ENCODE data around the gene PPP6R3. TPM values are rescaled to one million over a fixed set of nuclear protein-coding genes. Genes with fewer than 3 reads are reported as not detected.
"Not testable (repeated sequence)": the region's sequence is repeated elsewhere in the genome, so short reads cannot be mapped to it uniquely, and the experiment has no call there.

The PPP6R3 gene
- total RNA-seq, 1 donor from 2014 or later: 121 TPM

DNA sequence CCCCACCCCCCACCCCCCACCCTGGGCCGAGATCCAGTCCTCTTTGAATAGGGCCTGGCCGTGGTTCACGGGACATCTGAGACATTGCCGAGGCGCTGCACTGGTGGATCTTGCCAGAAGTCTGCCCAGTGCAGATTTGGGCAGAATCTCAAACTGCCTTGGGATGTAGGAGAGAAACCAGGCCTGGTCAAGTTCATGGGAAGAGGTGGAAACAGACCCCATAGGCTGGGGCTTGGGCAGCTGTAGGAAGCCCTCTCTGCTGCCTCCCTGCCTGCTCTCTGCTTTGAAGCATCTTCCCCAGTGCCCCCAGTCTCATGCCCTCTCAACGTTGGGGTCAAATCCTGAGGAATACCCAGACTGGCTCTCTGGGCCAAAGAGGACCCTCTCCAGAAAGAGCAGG is 16.0 kb upstream of the PPP6R3 start:
- DNase-seq (ENCODE audit: extremely low spot score in 2 of 2): no peak
- intact Hi-C loops (cut with DNase I): no loop called here
- peaks cover 0 to 6% of the 10 kb centered on the region in 2 donors for H3K36me3 ChIP-seq
- TF ChIP-seq POLR2A (IDR thresholded peaks at IDR 0.05) (no peak), POLR2AphosphoS5 (IDR thresholded peaks at IDR 0.05; ENCODE audit: insufficient read depth in 1 of 2, low read depth in 1 of 2) (no peak)
- TF ChIP-seq, protein P1, sequence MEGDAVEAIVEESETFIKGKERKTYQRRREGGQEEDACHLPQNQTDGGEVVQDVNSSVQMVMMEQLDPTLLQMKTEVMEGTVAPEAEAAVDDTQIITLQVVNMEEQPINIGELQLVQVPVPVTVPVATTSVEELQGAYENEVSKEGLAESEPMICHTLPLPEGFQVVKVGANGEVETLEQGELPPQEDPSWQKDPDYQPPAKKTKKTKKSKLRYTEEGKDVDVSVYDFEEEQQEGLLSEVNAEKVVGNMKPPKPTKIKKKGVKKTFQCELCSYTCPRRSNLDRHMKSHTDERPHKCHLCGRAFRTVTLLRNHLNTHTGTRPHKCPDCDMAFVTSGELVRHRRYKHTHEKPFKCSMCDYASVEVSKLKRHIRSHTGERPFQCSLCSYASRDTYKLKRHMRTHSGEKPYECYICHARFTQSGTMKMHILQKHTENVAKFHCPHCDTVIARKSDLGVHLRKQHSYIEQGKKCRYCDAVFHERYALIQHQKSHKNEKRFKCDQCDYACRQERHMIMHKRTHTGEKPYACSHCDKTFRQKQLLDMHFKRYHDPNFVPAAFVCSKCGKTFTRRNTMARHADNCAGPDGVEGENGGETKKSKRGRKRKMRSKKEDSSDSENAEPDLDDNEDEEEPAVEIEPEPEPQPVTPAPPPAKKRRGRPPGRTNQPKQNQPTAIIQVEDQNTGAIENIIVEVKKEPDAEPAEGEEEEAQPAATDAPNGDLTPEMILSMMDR (IDR thresholded peaks at IDR 0.05): no peak
- no peak overlapping the region for H3K4me3 ChIP-seq
- no peaks in the 10 kb centered on the region for H3K9me3 ChIP-seq
- H3K4me1 ChIP-seq: no peaks in the 10 kb centered on the region
- no peak overlapping the region for H3K27ac ChIP-seq
- no peaks in the 10 kb centered on the region for H3K27me3 ChIP-seq

DNA sequence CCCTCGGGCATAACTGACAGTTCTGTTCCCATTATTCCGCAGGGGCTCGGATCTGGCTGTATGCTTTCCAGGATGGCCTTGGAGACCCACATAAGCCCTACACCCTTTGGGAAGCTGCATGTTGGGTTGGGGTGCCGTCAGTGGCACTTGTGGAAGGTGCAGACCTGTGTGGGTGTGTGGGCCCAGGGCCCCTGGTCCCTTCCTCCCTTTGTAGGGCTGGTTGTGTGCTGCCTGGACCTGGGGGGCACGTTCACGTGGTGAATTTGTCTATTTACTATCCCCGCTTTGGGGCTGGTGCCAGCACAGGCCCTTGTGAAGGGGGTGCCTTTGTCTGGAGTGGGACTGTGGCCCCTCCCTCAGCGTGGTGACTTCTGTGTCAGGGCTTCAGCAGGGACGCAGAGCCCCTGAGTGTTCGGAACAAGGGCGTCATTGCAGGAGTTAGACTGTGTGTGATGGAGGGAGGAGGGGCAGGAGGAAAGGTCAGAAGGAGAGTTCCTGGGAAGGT is 15.0 kb upstream of the PPP6R3 start:
- H3K36me3 ChIP-seq: peaks cover 0 to 6% of the 10 kb centered on the region in 2 donors
- H3K9me3 ChIP-seq: no peaks in the 10 kb centered on the region
- H3K4me3 ChIP-seq: no peak overlapping the region
- TF ChIP-seq, protein P1 (IDR thresholded peaks at IDR 0.05): no peak
- TF ChIP-seq POLR2AphosphoS5 (IDR thresholded peaks at IDR 0.05; ENCODE audit: insufficient read depth in 1 of 2, low read depth in 1 of 2) (no peak), POLR2A (IDR thresholded peaks at IDR 0.05) (no peak)
- no peak overlapping the region for H3K27ac ChIP-seq
- no peaks in the 10 kb centered on the region for H3K4me1 ChIP-seq
- no peak for DNase-seq (ENCODE audit: extremely low spot score in 2 of 2)
- intact Hi-C loops (cut with DNase I): loop anchor here (5.0 kb wide), 1 partner anchor 188 kb away; no protein-coding TSS in a partner anchor
- H3K27me3 ChIP-seq: no peaks in the 10 kb centered on the region

DNA sequence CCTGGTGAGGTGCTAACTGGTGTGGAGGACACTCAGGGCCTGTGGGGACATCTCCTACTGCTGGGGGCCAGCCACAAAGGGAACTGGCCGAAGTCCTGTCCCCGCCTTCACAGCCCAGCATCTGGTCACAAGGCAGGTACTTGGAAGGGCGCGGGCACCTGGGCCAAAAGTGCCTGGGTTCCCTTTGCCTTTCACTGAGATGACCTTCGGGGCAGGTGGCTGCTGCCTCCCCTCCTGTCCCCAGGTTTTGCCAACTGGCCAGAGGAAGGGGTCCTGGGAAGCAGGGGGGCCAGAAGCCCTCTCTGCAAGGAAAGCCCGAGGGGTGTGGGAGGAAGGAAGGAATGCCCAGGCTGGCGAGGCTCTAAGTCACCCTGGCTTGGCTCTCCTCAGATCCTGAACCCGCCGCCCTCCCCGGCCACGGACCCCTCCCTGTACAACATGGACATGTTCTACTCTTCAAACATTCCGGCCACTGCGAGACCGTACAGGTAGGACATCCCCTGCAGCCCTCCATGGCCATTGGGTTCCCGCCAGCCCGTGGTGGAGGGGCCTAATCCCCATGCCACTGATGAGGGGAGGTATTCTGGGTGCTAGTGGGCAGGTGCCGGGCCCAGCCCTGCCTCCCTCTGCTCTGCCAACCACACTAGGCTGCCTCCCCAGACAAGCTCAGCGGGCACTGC is 14.4 kb upstream of the PPP6R3 start:
- Histone ChIP-seq H3K27ac (no peak overlapping the region), H3K4me3 (no peak overlapping the region), H3K27me3 (no peaks in the 10 kb centered on the region), H3K4me1 (no peaks in the 10 kb centered on the region), H3K36me3 (peaks cover 0 to 6% of the 10 kb centered on the region in 2 donors), H3K9me3 (no peaks in the 10 kb centered on the region)
- DNase-seq (ENCODE audit: extremely low spot score in 2 of 2): no peak
- TF ChIP-seq, protein P1 (IDR thresholded peaks at IDR 0.05): no peak
- TF ChIP-seq POLR2AphosphoS5 (IDR thresholded peaks at IDR 0.05; ENCODE audit: insufficient read depth in 1 of 2, low read depth in 1 of 2) (no peak), POLR2A (IDR thresholded peaks at IDR 0.05) (no peak)
- intact Hi-C loops (cut with DNase I): loop anchor here (5.0 kb wide), 1 partner anchor 189 kb away; no protein-coding TSS in a partner anchor

DNA sequence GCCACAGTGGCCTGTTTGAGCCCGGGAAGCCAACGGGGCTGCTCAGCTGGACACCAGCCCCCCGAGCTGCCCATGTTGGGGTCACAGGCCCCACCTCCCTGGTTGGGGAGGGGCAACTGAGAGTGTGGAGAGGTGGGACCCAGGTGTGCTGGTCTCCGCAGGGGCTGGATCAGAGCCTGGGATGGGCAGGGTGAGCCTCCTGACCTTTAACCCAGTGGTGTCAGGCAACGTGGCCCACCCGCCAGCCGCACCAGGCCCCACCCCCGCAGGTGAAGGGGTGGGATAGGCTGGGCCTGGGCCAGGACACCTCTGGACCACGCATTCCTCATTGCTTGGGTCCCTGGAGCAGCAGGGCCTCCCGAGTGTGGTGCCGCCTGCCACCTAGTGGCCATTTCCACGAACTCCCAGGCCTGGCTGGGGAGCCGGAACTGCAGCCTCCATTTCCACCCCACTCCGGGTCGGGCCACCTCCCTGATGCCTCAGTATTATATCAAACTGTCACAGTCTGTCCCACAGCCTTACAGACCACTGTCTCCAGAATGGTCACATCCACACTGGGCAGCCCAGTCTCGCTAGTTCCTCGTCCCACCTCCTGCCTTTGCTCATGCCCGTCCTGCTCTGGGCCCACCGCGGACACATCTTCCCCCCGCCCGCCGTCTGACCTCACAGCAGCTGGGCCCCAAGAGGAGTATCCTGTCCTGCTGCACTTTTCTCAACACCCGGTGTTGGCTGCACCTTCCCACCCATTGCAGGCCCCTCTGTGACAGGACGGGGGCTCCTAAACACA is 13.3 kb upstream of the PPP6R3 start:
- peaks cover 0 to 6% of the 10 kb centered on the region in 2 donors for H3K36me3 ChIP-seq
- DNase-seq (ENCODE audit: extremely low spot score in 2 of 2): no peak

DNA sequence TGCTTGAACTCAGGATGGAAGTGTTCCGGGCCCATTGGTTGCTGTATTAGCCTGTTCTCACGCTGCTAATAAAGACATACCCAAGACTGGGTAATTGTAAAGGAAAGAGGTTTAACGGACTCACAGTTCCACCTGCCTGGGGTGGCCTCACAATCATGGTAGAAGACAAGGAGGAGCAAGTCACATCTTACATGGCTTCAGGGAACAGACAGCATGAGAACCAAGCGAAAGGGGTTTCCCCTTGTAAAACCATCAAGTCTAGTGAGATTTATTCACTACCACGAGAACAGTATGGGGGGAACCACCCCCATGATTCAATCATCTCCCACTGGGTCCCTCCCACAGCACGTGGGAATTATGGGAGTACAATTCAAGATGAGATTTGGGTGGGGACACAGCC is 12.6 kb upstream of the PPP6R3 start:
- not testable (repeated sequence) for H3K9me3 ChIP-seq; DNase-seq (ENCODE audit: extremely low spot score in 2 of 2); H3K36me3 ChIP-seq; H3K27me3 ChIP-seq; H3K4me1 ChIP-seq; H3K27ac ChIP-seq; H3K4me3 ChIP-seq
- intact Hi-C loops (cut with DNase I): loop anchor here (5.0 kb wide), 1 partner anchor 191 kb away; no protein-coding TSS in a partner anchor

More for the DNA sequence above, 13.3 kb upstream of the PPP6R3 start:
- TF ChIP-seq, protein P1 (IDR thresholded peaks at IDR 0.05): peak; percentile 80 to 86 (median 85)
- TF ChIP-seq POLR2A (IDR thresholded peaks at IDR 0.05) (no peak), POLR2AphosphoS5 (IDR thresholded peaks at IDR 0.05; ENCODE audit: insufficient read depth in 1 of 2, low read depth in 1 of 2) (peak in 1 of 2 donors; percentile 18)
- Histone ChIP-seq H3K4me3 (no peak overlapping the region), H3K27ac (no peak overlapping the region), H3K9me3 (no peaks in the 10 kb centered on the region), H3K27me3 (no peaks in the 10 kb centered on the region), H3K4me1 (no peaks in the 10 kb centered on the region)
- intact Hi-C loops (cut with DNase I): loop anchor here (5.0 kb wide), 1 partner anchor 190 kb away; no protein-coding TSS in a partner anchor

All from vagina (tissue), 2 donors.